Measurements from ENCODE around the gene TMEM18. TPM values are rescaled to one million over a fixed set of nuclear protein-coding genes. Genes with fewer than 3 reads are reported as not detected.
"Not testable (repeated sequence)": the region's sequence is repeated elsewhere in the genome, so short reads cannot be mapped to it uniquely, and the experiment has no call there.

The TMEM18 gene
- total RNA-seq, 1 experiment from 2014 or later, result 29.1 TPM

- Histone ChIP-seq H3K27me3 (no peaks in the 10 kb centered on the region), H3K4me3 (no peak overlapping the region), H3K4me1 (peaks cover 3% of the 10 kb centered on the region; the same call in 1 of the 2 replicates), H3K36me3 (no peaks in the 10 kb centered on the region), H3K9me3 (replicated peaks) (peaks cover 7% of the 10 kb centered on the region), H3K27ac (no peak overlapping the region)
- no peak for DNase-seq
Measured at GRCh38 chr2:688504-689076, 11.4 kb upstream of the TMEM18 start.

GRCh38 chr2:685421-685820 is 8.2 kb upstream of the TMEM18 start:
- Histone ChIP-seq H3K4me3 (no peak overlapping the region), H3K36me3 (no peaks in the 10 kb centered on the region), H3K27ac (no peak overlapping the region), H3K27me3 (no peaks in the 10 kb centered on the region), H3K9me3 (replicated peaks) (peaks cover 11% of the 10 kb centered on the region), H3K4me1 (peaks cover 3% of the 10 kb centered on the region; the same call in 1 of the 2 replicates)
- no peak for DNase-seq

GRCh38 chr2:684913-685312 is 7.7 kb upstream of the TMEM18 start:
- not testable (repeated sequence) for H3K27ac ChIP-seq, H3K4me3 ChIP-seq, H3K36me3 ChIP-seq, H3K4me1 ChIP-seq, H3K27me3 ChIP-seq, DNase-seq
- H3K9me3 ChIP-seq (replicated peaks), result peaks cover 11% of the 10 kb centered on the region

GRCh38 chr2:682226-682625 is 5.0 kb upstream of the TMEM18 start:
- Histone ChIP-seq H3K27me3 (no peaks in the 10 kb centered on the region), H3K9me3 (replicated peaks) (peaks cover 11% of the 10 kb centered on the region; the same call in 1 of the 2 replicates), H3K4me1 (no peaks in the 10 kb centered on the region), H3K4me3 (no peak overlapping the region), H3K27ac (no peak overlapping the region), H3K36me3 (no peaks in the 10 kb centered on the region)
- DNase-seq, result no peak

- Histone ChIP-seq H3K36me3 (no peaks in the 10 kb centered on the region), H3K4me3 (no peak overlapping the region), H3K9me3 (replicated peaks) (peaks cover 11% of the 10 kb centered on the region; the same call in 1 of the 2 replicates), H3K27me3 (no peaks in the 10 kb centered on the region), H3K4me1 (no peaks in the 10 kb centered on the region), H3K27ac (no peak overlapping the region)
- DNase-seq, result no peak
Measured at GRCh38 chr2:681312-681711, 4.1 kb upstream of the TMEM18 start.

- no peak overlapping the region for H3K27ac ChIP-seq
- no peak overlapping the region for H3K4me3 ChIP-seq
- no peaks in the 10 kb centered on the region for H3K36me3 ChIP-seq
- H3K27me3 ChIP-seq, result no peaks in the 10 kb centered on the region
- H3K9me3 ChIP-seq (replicated peaks), result peaks cover 11% of the 10 kb centered on the region; the same call in 1 of the 2 replicates
- no peak for DNase-seq
- peaks cover 4% of the 10 kb centered on the region; the same call in 1 of the 2 replicates for H3K4me1 ChIP-seq
Measured at GRCh38 chr2:680496-680895, 3.3 kb upstream of the TMEM18 start.

- H3K4me1 ChIP-seq, result peaks cover 4% of the 10 kb centered on the region; the same call in 1 of the 2 replicates
- no peak overlapping the region for H3K27ac ChIP-seq
- H3K36me3 ChIP-seq, result peaks cover 6% of the 10 kb centered on the region; the same call in 1 of the 2 replicates
- no peak for DNase-seq
- H3K4me3 ChIP-seq, result no peak overlapping the region
- no peaks in the 10 kb centered on the region for H3K27me3 ChIP-seq
- H3K9me3 ChIP-seq (replicated peaks), result 0 out of 2 replicates have a peak, but pooled peaks cover 6% of the 10 kb centered on the region
Measured at GRCh38 chr2:678964-679363, 1.8 kb upstream of the TMEM18 start.

GRCh38 chr2:677959-678550 is 849 bp upstream of the TMEM18 start:
- H3K36me3 ChIP-seq, result peaks cover 7% of the 10 kb centered on the region; the same call in 1 of the 2 replicates
- H3K27me3 ChIP-seq, result no peaks in the 10 kb centered on the region
- no peak for DNase-seq

GRCh38 chr2:676647-677055 is 555 bp downstream of the TMEM18 start:
- H3K9me3 ChIP-seq (replicated peaks), result no peaks in the 10 kb centered on the region
- peaks cover 4% of the 10 kb centered on the region; the same call in 1 of the 2 replicates for H3K4me1 ChIP-seq
- H3K27me3 ChIP-seq, result no peaks in the 10 kb centered on the region
- peak overlapping the region; percentile 100 for H3K27ac ChIP-seq
- H3K4me3 ChIP-seq, result peak overlapping the region; percentile 86
- DNase-seq, result peak; percentile 99
- H3K36me3 ChIP-seq, result peaks cover 11% of the 10 kb centered on the region; the same call in 1 of the 2 replicates

More at GRCh38 chr2:677959-678550, 849 bp upstream of the TMEM18 start:
- no peaks in the 10 kb centered on the region for H3K9me3 ChIP-seq (replicated peaks)
- H3K4me3 ChIP-seq, result peak overlapping the region; percentile 86
- H3K27ac ChIP-seq, result peak overlapping the region; percentile 100
- H3K4me1 ChIP-seq, result peaks cover 4% of the 10 kb centered on the region; the same call in 1 of the 2 replicates

GRCh38 chr2:675982-676646 is 1.1 kb downstream of the TMEM18 start:
- H3K27me3 ChIP-seq, result no peaks in the 10 kb centered on the region
- peak in 1 of 2 experiments; percentile 59 for DNase-seq
- peaks cover 4% of the 10 kb centered on the region; the same call in 1 of the 2 replicates for H3K4me1 ChIP-seq
- no peaks in the 10 kb centered on the region for H3K9me3 ChIP-seq (replicated peaks)
- peaks cover 11% of the 10 kb centered on the region; the same call in 1 of the 2 replicates for H3K36me3 ChIP-seq
- peak overlapping the region; percentile 86 for H3K4me3 ChIP-seq
- peak overlapping the region; percentile 33 for H3K27ac ChIP-seq

- Histone ChIP-seq H3K4me1 (peaks cover 4% of the 10 kb centered on the region; the same call in 1 of the 2 replicates), H3K4me3 (no peak overlapping the region), H3K27ac (no peak overlapping the region), H3K27me3 (no peaks in the 10 kb centered on the region), H3K36me3 (peaks cover 17% of the 10 kb centered on the region; the same call in 1 of the 2 replicates), H3K9me3 (replicated peaks) (no peaks in the 10 kb centered on the region)
- no peak for DNase-seq
Measured at GRCh38 chr2:675460-675859, 1.7 kb downstream of the TMEM18 start.

- Histone ChIP-seq H3K9me3 (replicated peaks) (no peaks in the 10 kb centered on the region), H3K4me1 (peaks cover 4% of the 10 kb centered on the region; the same call in 1 of the 2 replicates), H3K27ac (no peak overlapping the region), H3K4me3 (no peak overlapping the region), H3K27me3 (no peaks in the 10 kb centered on the region), H3K36me3 (peaks cover 19% of the 10 kb centered on the region; the same call in 1 of the 2 replicates)
- no peak for DNase-seq
Measured at GRCh38 chr2:675051-675450, 2.2 kb downstream of the TMEM18 start.

- Histone ChIP-seq H3K4me3 (no peak overlapping the region), H3K36me3 (peaks cover 25% of the 10 kb centered on the region; the same call in 1 of the 2 replicates), H3K27ac (no peak overlapping the region), H3K4me1 (peaks cover 4% of the 10 kb centered on the region; the same call in 1 of the 2 replicates), H3K27me3 (no peaks in the 10 kb centered on the region), H3K9me3 (replicated peaks) (no peaks in the 10 kb centered on the region)
- DNase-seq, result no peak
Measured at GRCh38 chr2:674321-674985, 2.8 kb downstream of the TMEM18 start.

- no peaks in the 10 kb centered on the region for H3K27me3 ChIP-seq
- H3K27ac ChIP-seq, result no peak overlapping the region
- no peak overlapping the region for H3K4me3 ChIP-seq
- peaks cover 4% of the 10 kb centered on the region; the same call in 1 of the 2 replicates for H3K4me1 ChIP-seq
- no peak for DNase-seq
- no peaks in the 10 kb centered on the region for H3K9me3 ChIP-seq (replicated peaks)
- H3K36me3 ChIP-seq, result peaks cover 31% of the 10 kb centered on the region
Measured at GRCh38 chr2:673615-674320, 3.4 kb downstream of the TMEM18 start.
